ENCODE data around the gene PDIA2.

The PDIA2 gene

GRCh38 chr16:280552-280951, 2.4 kb upstream of the PDIA2 start, which contains the start of gene ARHGDIG:
Gene ARHGDIG, plus strand, starts transcription at chr16:280591. Its CDS starts 90 bp downstream, at chr16:280681.
- Histone ChIP-seq H3K9me3 (ENCODE audit: control insufficient read depth, low read length) (no peaks in the 10 kb centered on the region), H3K36me3 (ENCODE audit: control insufficient read depth, insufficient read depth, low read length) (no peaks in the 10 kb centered on the region), H3K27ac (ENCODE audit: low read depth, low read length, severe bottlenecking) (no peak within 1 kb of the TSS), H3K4me3 (ENCODE audit: extremely low read depth, insufficient read depth, low read length, poor library complexity, severe bottlenecking) (peak within 1 kb of the TSS; percentile 40), H3K4me1 (ENCODE audit: control insufficient read depth, insufficient read depth, low read length, poor library complexity, severe bottlenecking) (peaks cover 3% of the 10 kb centered on the region)
- WGBS, 2 experiments (ENCODE audit: insufficient coverage in 2 of 2) = 0 to 1% methylated on average over 26 to 43 of the region's 54 CpGs

- Histone ChIP-seq H3K4me1 (ENCODE audit: control insufficient read depth, insufficient read depth, low read length, poor library complexity, severe bottlenecking) (peaks cover 3% of the 10 kb centered on the region), H3K9me3 (ENCODE audit: control insufficient read depth, low read length) (no peaks in the 10 kb centered on the region), H3K36me3 (ENCODE audit: control insufficient read depth, insufficient read depth, low read length) (no peaks in the 10 kb centered on the region), H3K4me3 (ENCODE audit: extremely low read depth, insufficient read depth, low read length, poor library complexity, severe bottlenecking) (peak overlapping the region; percentile 40), H3K27ac (ENCODE audit: low read depth, low read length, severe bottlenecking) (no peak overlapping the region)
- WGBS, 2 experiments (ENCODE audit: insufficient coverage in 2 of 2) = 69 to 72% methylated on average over 20 to 27 of the region's 27 CpGs
These were observed 1.8 kb upstream of the PDIA2 start for GRCh38 chr16:280991-281659.

- H3K4me3 ChIP-seq (ENCODE audit: extremely low read depth, insufficient read depth, low read length, poor library complexity, severe bottlenecking) = no peak overlapping the region
- H3K4me1 ChIP-seq (ENCODE audit: control insufficient read depth, insufficient read depth, low read length, poor library complexity, severe bottlenecking) = peaks cover 3% of the 10 kb centered on the region
- H3K36me3 ChIP-seq (ENCODE audit: control insufficient read depth, insufficient read depth, low read length) = peaks cover 5% of the 10 kb centered on the region
- H3K27ac ChIP-seq (ENCODE audit: low read depth, low read length, severe bottlenecking) = no peak overlapping the region
- H3K9me3 ChIP-seq (ENCODE audit: control insufficient read depth, low read length) = no peaks in the 10 kb centered on the region
- WGBS, 2 experiments (ENCODE audit: insufficient coverage in 2 of 2) = 88 to 91% methylated on average over 12 to 17 of the region's 25 CpGs
These were observed 1.2 kb upstream of the PDIA2 start for GRCh38 chr16:281660-282255.

GRCh38 chr16:282491-282890, 473 bp upstream of the PDIA2 start:
- H3K27ac ChIP-seq (ENCODE audit: low read depth, low read length, severe bottlenecking) = no peak overlapping the region
- H3K4me3 ChIP-seq (ENCODE audit: extremely low read depth, insufficient read depth, low read length, poor library complexity, severe bottlenecking) = no peak overlapping the region
- H3K4me1 ChIP-seq (ENCODE audit: control insufficient read depth, insufficient read depth, low read length, poor library complexity, severe bottlenecking) = peaks cover 3% of the 10 kb centered on the region
- H3K9me3 ChIP-seq (ENCODE audit: control insufficient read depth, low read length) = no peaks in the 10 kb centered on the region
- WGBS, 2 experiments (ENCODE audit: insufficient coverage in 2 of 2) = 91 to 92% methylated on average over 14 to 16 of the region's 22 CpGs
- peaks cover 12% of the 10 kb centered on the region for H3K36me3 ChIP-seq (ENCODE audit: control insufficient read depth, insufficient read depth, low read length)

- 95% methylated on average over 48 to 49 of the region's 52 CpGs for WGBS, 2 experiments (ENCODE audit: insufficient coverage in 2 of 2)
- H3K9me3 ChIP-seq (ENCODE audit: control insufficient read depth, low read length) = no peaks in the 10 kb centered on the region
- no peak overlapping the region for H3K4me3 ChIP-seq (ENCODE audit: extremely low read depth, insufficient read depth, low read length, poor library complexity, severe bottlenecking)
- H3K36me3 ChIP-seq (ENCODE audit: control insufficient read depth, insufficient read depth, low read length) = peaks cover 28% of the 10 kb centered on the region
- H3K27ac ChIP-seq (ENCODE audit: low read depth, low read length, severe bottlenecking) = no peak overlapping the region
- H3K4me1 ChIP-seq (ENCODE audit: control insufficient read depth, insufficient read depth, low read length, poor library complexity, severe bottlenecking) = peaks cover 3% of the 10 kb centered on the region
These were observed 1.5 kb downstream of the PDIA2 start for GRCh38 chr16:284204-285120.

- Histone ChIP-seq H3K27ac (ENCODE audit: low read depth, low read length, severe bottlenecking) (no peak overlapping the region), H3K4me3 (ENCODE audit: extremely low read depth, insufficient read depth, low read length, poor library complexity, severe bottlenecking) (no peak overlapping the region), H3K4me1 (ENCODE audit: control insufficient read depth, insufficient read depth, low read length, poor library complexity, severe bottlenecking) (peaks cover 3% of the 10 kb centered on the region), H3K9me3 (ENCODE audit: control insufficient read depth, low read length) (no peaks in the 10 kb centered on the region), H3K36me3 (ENCODE audit: control insufficient read depth, insufficient read depth, low read length) (peaks cover 35% of the 10 kb centered on the region)
- WGBS, 2 experiments (ENCODE audit: insufficient coverage in 2 of 2) = 97% methylated on average over 23 to 28 of the region's 48 CpGs
These were observed 2.4 kb downstream of the PDIA2 start for GRCh38 chr16:285146-286055.

- 92 to 94% methylated on average over 20 of the region's 22 CpGs for WGBS, 2 experiments (ENCODE audit: insufficient coverage in 2 of 2)
- Histone ChIP-seq H3K9me3 (ENCODE audit: control insufficient read depth, low read length) (no peaks in the 10 kb centered on the region), H3K27ac (ENCODE audit: low read depth, low read length, severe bottlenecking) (no peak overlapping the region), H3K36me3 (ENCODE audit: control insufficient read depth, insufficient read depth, low read length) (peaks cover 39% of the 10 kb centered on the region), H3K4me3 (ENCODE audit: extremely low read depth, insufficient read depth, low read length, poor library complexity, severe bottlenecking) (no peak overlapping the region), H3K4me1 (ENCODE audit: control insufficient read depth, insufficient read depth, low read length, poor library complexity, severe bottlenecking) (no peaks in the 10 kb centered on the region)
These were observed 3.7 kb downstream of the PDIA2 start for GRCh38 chr16:286491-287297.

GRCh38 chr16:287298-287811, 4.4 kb downstream of the PDIA2 start:
- Histone ChIP-seq H3K9me3 (ENCODE audit: control insufficient read depth, low read length) (no peaks in the 10 kb centered on the region), H3K27ac (ENCODE audit: low read depth, low read length, severe bottlenecking) (no peak overlapping the region), H3K4me1 (ENCODE audit: control insufficient read depth, insufficient read depth, low read length, poor library complexity, severe bottlenecking) (no peaks in the 10 kb centered on the region), H3K4me3 (ENCODE audit: extremely low read depth, insufficient read depth, low read length, poor library complexity, severe bottlenecking) (no peak overlapping the region), H3K36me3 (ENCODE audit: control insufficient read depth, insufficient read depth, low read length) (peaks cover 45% of the 10 kb centered on the region)
- WGBS, 2 experiments (ENCODE audit: insufficient coverage in 2 of 2) = 90 to 93% methylated on average over 14 to 15 of the region's 16 CpGs

- WGBS, 2 experiments (ENCODE audit: insufficient coverage in 2 of 2) = 91 to 96% methylated on average over 24 to 26 of the region's 33 CpGs
- Histone ChIP-seq H3K4me3 (ENCODE audit: extremely low read depth, insufficient read depth, low read length, poor library complexity, severe bottlenecking) (no peak overlapping the region), H3K9me3 (ENCODE audit: control insufficient read depth, low read length) (no peaks in the 10 kb centered on the region), H3K36me3 (ENCODE audit: control insufficient read depth, insufficient read depth, low read length) (peaks cover 51% of the 10 kb centered on the region), H3K27ac (ENCODE audit: low read depth, low read length, severe bottlenecking) (no peak overlapping the region), H3K4me1 (ENCODE audit: control insufficient read depth, insufficient read depth, low read length, poor library complexity, severe bottlenecking) (no peaks in the 10 kb centered on the region)
These were observed 5.3 kb downstream of the PDIA2 start for GRCh38 chr16:287981-288920.

Measured in mesodermal cell (in vitro differentiated cells).